Neural cell (in vitro differentiated cells): ENCODE data around the gene SUSD4.

Experiments
- EP300 ChIP-seq: fragments of 450-650 bp; conservative IDR thresholded peaks from 2 replicates; pipeline ENCODE4 v1.6.1; 2014; ENCODE audit warnings: antibody characterized with exemption, mild to moderate bottlenecking, moderate library complexity; ENCODE audit not compliant: poor library complexity, severe bottlenecking
- EZH2 ChIP-seq: fragments of 200-600, 300-800 bp; shearing (Covaris generic), sonication (generic); IDR thresholded peaks from 2 replicates; pipeline ENCODE4 v1.6.1; 2014; ENCODE audit warnings: antibody characterized with exemption, low read length, borderline replicate concordance, mild to moderate bottlenecking; ENCODE audit not compliant: insufficient read depth, poor library complexity, severe bottlenecking
- MXI1 ChIP-seq: fragments of 450-650 bp; conservative IDR thresholded peaks from 2 replicates; pipeline ENCODE4 v1.6.1; 2014; ENCODE audit warnings: antibody characterized with exemption, mild to moderate bottlenecking; ENCODE audit not compliant: poor library complexity, severe bottlenecking
- POLR2AphosphoS5 ChIP-seq: IDR thresholded peaks from 2 replicates; pipeline ENCODE4 v1.6.1; 2012
- RAD21 ChIP-seq: fragments of 450-650 bp; conservative IDR thresholded peaks from 2 replicates; pipeline ENCODE4 v1.6.1; 2014; ENCODE audit warnings: antibody characterized with exemption, mild to moderate bottlenecking, moderate library complexity
- SMC3 ChIP-seq: fragments of 450-650 bp; conservative IDR thresholded peaks from 2 replicates; pipeline ENCODE4 v1.6.1; 2014; ENCODE audit warnings: antibody characterized with exemption, mild to moderate bottlenecking, moderate library complexity; ENCODE audit not compliant: poor library complexity
- TAF1 ChIP-seq: IDR thresholded peaks from 2 replicates; pipeline ENCODE4 v1.6.1; 2012; ENCODE audit warnings: low read depth
- TF ChIP-seq, protein P1 (sequence below): fragments of 450-650 bp; IDR thresholded peaks from 2 replicates; pipeline ENCODE4 v1.5.1; 2014; ENCODE audit warnings: antibody characterized with exemption, mild to moderate bottlenecking, moderate library complexity; ENCODE audit not compliant: poor library complexity, severe bottlenecking
- TF ChIP-seq, protein P2 (sequence below): IDR thresholded peaks from 2 replicates; pipeline ENCODE4 v1.6.1; 2012; ENCODE audit warnings: borderline replicate concordance

DNA sequence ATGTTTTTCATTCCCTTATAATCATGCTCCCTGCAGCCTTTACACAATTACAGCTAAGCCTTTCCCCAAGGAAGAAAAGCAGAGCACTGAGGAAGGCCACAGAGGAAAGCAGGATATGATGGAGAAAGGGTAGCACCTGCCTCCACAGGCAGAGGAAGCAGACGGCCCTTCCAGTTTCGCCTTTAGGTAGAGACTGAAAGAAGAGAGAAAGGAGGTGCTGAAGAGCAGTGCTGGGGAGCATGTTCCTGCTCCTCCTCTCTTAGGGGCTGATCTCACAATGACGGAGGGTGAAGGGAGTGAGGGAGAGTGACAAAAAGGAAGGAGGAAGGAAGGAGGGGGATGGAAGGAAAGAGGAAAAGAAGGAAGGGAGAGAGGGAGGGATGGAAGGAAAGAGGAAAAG, 41.1 kb downstream of the SUSD4 start:
- no peak for TF ChIP-seq POLR2AphosphoS5
- TF ChIP-seq, protein P1, sequence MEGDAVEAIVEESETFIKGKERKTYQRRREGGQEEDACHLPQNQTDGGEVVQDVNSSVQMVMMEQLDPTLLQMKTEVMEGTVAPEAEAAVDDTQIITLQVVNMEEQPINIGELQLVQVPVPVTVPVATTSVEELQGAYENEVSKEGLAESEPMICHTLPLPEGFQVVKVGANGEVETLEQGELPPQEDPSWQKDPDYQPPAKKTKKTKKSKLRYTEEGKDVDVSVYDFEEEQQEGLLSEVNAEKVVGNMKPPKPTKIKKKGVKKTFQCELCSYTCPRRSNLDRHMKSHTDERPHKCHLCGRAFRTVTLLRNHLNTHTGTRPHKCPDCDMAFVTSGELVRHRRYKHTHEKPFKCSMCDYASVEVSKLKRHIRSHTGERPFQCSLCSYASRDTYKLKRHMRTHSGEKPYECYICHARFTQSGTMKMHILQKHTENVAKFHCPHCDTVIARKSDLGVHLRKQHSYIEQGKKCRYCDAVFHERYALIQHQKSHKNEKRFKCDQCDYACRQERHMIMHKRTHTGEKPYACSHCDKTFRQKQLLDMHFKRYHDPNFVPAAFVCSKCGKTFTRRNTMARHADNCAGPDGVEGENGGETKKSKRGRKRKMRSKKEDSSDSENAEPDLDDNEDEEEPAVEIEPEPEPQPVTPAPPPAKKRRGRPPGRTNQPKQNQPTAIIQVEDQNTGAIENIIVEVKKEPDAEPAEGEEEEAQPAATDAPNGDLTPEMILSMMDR = no peak
- no peak for TF ChIP-seq EZH2
- TF ChIP-seq TAF1 = no peak
- TF ChIP-seq RAD21 = no peak
- TF ChIP-seq, protein P2, sequence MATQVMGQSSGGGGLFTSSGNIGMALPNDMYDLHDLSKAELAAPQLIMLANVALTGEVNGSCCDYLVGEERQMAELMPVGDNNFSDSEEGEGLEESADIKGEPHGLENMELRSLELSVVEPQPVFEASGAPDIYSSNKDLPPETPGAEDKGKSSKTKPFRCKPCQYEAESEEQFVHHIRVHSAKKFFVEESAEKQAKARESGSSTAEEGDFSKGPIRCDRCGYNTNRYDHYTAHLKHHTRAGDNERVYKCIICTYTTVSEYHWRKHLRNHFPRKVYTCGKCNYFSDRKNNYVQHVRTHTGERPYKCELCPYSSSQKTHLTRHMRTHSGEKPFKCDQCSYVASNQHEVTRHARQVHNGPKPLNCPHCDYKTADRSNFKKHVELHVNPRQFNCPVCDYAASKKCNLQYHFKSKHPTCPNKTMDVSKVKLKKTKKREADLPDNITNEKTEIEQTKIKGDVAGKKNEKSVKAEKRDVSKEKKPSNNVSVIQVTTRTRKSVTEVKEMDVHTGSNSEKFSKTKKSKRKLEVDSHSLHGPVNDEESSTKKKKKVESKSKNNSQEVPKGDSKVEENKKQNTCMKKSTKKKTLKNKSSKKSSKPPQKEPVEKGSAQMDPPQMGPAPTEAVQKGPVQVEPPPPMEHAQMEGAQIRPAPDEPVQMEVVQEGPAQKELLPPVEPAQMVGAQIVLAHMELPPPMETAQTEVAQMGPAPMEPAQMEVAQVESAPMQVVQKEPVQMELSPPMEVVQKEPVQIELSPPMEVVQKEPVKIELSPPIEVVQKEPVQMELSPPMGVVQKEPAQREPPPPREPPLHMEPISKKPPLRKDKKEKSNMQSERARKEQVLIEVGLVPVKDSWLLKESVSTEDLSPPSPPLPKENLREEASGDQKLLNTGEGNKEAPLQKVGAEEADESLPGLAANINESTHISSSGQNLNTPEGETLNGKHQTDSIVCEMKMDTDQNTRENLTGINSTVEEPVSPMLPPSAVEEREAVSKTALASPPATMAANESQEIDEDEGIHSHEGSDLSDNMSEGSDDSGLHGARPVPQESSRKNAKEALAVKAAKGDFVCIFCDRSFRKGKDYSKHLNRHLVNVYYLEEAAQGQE = no peak
- no peak for TF ChIP-seq EP300
- no peak for TF ChIP-seq SMC3
- TF ChIP-seq MXI1 = no peak
